Measurements from ENCODE around the gene SLC7A10. TPM values are rescaled to one million over a fixed set of nuclear protein-coding genes. Genes with fewer than 3 reads are reported as not detected.

Gene SLC7A10
- total RNA-seq, 4 donors from 2014 or later = not detected

DNA sequence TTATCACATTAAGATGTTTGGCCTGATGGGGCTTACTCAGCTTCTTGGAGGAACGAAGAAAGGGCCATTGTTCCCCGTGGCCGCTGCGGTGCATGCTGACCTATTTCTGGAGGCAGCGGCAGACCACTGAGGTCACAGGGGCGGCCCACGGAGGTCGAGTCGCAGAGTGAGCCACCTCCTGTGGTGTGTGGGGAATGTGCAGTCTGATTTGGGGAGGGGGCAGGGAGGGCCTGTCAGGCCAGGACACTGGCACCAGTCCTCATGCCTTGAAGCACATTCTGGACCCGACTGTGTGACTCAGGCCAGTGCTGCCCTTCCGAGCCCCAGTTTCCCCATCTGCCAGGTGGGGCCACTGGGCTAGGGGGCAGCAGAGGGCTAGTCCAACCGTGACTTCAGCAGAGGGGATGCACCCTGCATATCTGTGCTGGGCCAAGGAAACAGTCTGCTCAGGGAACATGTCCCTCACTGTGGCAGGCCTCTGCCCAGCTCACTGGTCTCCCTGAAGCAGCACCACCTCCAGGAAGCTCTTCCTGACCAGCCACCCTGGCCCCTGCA is 6.3 kb downstream of the SLC7A10 start:
- Histone ChIP-seq H3K27me3 (peaks cover 0 to 70% (median 5%) of the 10 kb centered on the region in 4 donors), H3K27ac (replicated peaks in 1 of 4) (no peak overlapping the region), H3K9me3 (no peaks in the 10 kb centered on the region), H3K4me1 (no peaks in the 10 kb centered on the region), H3K36me3 (no peaks in the 10 kb centered on the region), H3K4me3 (no peak overlapping the region)
- WGBS = no CpG with 5 or more reads among the region's 12 CpGs
- no peak for DNase-seq (ENCODE audit: extremely low spot score)
- TF ChIP-seq POLR2A (IDR thresholded peaks at IDR 0.05; ENCODE audit: low read depth) (no peak), POLR2AphosphoS5 (IDR thresholded peaks at IDR 0.05) (no peak), EP300 (IDR thresholded peaks at IDR 0.05) (no peak)
- TF ChIP-seq, protein P1, sequence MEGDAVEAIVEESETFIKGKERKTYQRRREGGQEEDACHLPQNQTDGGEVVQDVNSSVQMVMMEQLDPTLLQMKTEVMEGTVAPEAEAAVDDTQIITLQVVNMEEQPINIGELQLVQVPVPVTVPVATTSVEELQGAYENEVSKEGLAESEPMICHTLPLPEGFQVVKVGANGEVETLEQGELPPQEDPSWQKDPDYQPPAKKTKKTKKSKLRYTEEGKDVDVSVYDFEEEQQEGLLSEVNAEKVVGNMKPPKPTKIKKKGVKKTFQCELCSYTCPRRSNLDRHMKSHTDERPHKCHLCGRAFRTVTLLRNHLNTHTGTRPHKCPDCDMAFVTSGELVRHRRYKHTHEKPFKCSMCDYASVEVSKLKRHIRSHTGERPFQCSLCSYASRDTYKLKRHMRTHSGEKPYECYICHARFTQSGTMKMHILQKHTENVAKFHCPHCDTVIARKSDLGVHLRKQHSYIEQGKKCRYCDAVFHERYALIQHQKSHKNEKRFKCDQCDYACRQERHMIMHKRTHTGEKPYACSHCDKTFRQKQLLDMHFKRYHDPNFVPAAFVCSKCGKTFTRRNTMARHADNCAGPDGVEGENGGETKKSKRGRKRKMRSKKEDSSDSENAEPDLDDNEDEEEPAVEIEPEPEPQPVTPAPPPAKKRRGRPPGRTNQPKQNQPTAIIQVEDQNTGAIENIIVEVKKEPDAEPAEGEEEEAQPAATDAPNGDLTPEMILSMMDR (IDR thresholded peaks at IDR 0.05) = no peak
- intact Hi-C loops (cut with DNase I) = no loop called here

DNA sequence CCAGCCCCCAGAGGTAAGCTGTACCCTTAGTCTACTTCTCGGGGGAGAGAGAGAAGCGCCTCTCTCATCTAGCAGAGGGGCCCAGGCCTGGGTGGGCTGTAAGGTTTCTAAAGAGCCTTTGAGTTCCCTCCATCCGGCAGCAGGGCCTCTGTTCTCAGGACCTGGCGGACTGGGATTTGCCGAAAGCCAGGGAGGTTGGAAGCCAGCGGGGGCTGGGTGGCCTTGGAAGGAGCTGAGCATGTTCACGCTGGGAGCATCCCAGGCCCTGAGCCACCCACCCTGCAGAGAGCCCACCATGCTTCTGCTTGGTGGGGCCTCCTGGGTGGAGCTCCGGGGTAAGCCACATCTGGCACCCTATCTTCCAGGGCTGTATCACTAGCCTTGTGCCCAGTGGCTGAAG is 7.8 kb downstream of the SLC7A10 start:
- intact Hi-C loops (cut with DNase I) = no loop called here
- H3K27ac ChIP-seq (replicated peaks in 1 of 4) = no peak overlapping the region
- 75% methylated on average over 8 of the region's 8 CpGs for WGBS

DNA sequence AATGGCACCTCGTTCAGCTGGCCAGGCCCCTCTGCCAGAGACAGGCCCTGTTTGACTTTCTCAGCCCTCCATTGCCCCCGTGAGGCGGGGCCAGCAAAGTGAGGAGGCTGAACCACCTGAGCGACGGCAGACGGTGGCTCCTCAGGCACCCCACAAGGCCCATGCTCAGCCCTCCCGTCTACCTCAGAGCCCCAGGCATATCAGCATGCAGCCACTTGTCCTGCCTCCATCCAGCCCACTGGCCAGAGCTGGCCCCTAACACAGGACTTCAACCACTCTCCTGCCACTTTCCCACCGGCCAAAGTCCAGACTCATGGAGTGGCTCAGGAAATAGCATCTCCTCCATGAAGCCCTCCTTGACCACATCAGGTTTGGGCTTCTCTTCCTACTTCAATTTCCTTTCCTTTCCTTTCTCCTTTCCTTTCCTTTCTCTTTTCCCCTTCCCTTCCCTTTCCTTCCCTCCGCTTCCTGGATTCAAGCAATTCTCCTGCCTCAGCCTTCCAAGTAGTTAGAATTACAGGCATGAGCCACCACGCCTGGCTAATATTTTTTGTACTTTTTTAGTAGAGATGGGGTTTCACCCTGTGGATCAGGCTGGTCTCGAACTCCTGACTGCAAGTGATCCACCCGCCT is 9.3 kb downstream of the SLC7A10 start:
- Histone ChIP-seq H3K36me3 (no peaks in the 10 kb centered on the region), H3K4me3 (no peak overlapping the region), H3K27me3 (peaks cover 0 to 42% (median 0%) of the 10 kb centered on the region in 4 donors), H3K27ac (replicated peaks in 1 of 4) (no peak overlapping the region), H3K9me3 (no peaks in the 10 kb centered on the region), H3K4me1 (no peaks in the 10 kb centered on the region)
- no peak for DNase-seq (ENCODE audit: extremely low spot score)
- WGBS = 83% methylated on average over 11 of the region's 12 CpGs
- TF ChIP-seq POLR2A (IDR thresholded peaks at IDR 0.05; ENCODE audit: low read depth) = no peak
- no peak for TF ChIP-seq EP300 (IDR thresholded peaks at IDR 0.05)
- TF ChIP-seq, protein P1 (IDR thresholded peaks at IDR 0.05) = no peak
- TF ChIP-seq POLR2AphosphoS5 (IDR thresholded peaks at IDR 0.05) = no peak
- intact Hi-C loops (cut with DNase I) = no loop called here

More for the DNA sequence above, 7.8 kb downstream of the SLC7A10 start:
- Histone ChIP-seq H3K9me3 (no peaks in the 10 kb centered on the region), H3K36me3 (no peaks in the 10 kb centered on the region), H3K4me1 (no peaks in the 10 kb centered on the region), H3K27me3 (peaks cover 0 to 56% (median 0%) of the 10 kb centered on the region in 4 donors), H3K4me3 (no peak overlapping the region)
- TF ChIP-seq EP300 (IDR thresholded peaks at IDR 0.05) (no peak), POLR2A (IDR thresholded peaks at IDR 0.05; ENCODE audit: low read depth) (no peak), POLR2AphosphoS5 (IDR thresholded peaks at IDR 0.05) (no peak)
- TF ChIP-seq, protein P1 (IDR thresholded peaks at IDR 0.05) = no peak
- DNase-seq (ENCODE audit: extremely low spot score) = no peak

DNA sequence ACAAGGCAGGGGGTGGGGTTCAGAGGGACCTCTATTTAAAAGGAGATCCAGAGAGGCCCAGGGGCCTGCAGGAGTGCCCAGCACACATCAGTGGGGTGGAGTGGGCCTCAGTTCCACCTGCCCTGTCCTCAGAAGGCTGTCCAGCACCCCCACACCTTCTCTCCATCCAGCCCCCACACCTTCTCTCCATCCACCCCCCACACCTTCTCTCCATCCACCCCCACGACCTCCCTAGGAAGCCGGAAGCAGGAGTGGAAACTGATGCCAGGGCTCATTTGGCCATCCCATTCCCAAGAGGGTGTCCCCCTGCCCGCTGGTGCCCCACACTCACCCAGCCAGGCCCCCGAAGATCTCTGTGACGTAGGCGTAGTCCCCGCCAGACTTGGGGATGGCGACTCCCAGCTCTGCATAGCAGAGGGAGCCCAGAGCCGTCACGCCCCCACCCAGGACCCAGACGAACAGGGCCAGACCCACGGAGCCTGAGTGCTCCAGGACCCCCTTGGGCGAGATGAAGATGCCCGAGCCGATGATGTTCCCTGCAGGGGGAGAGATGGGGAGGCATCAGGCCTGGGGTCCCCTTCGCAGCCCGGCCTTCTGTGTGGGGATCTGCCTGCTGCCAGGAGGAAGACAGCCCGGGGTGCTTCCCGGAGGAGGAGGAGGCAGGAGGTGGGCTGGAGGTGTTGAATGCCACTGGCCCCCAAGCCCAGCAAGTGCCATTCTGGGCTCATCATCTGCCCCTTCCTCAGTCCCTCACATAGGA is 10.0 kb downstream of the SLC7A10 start:
- intact Hi-C loops (cut with DNase I) = no loop called here
- TF ChIP-seq POLR2AphosphoS5 (IDR thresholded peaks at IDR 0.05) (no peak), EP300 (IDR thresholded peaks at IDR 0.05) (no peak), POLR2A (IDR thresholded peaks at IDR 0.05; ENCODE audit: low read depth) (no peak)
- TF ChIP-seq, protein P1 (IDR thresholded peaks at IDR 0.05) = no peak
- 89% methylated on average over 10 of the region's 19 CpGs for WGBS
- DNase-seq (ENCODE audit: extremely low spot score) = no peak
- no peak overlapping the region for H3K4me3 ChIP-seq
- H3K27ac ChIP-seq (replicated peaks in 1 of 4) = no peak overlapping the region
- H3K36me3 ChIP-seq = no peaks in the 10 kb centered on the region
- peaks cover 0 to 38% (median 0%) of the 10 kb centered on the region in 4 donors for H3K27me3 ChIP-seq
- no peaks in the 10 kb centered on the region for H3K4me1 ChIP-seq
- no peaks in the 10 kb centered on the region for H3K9me3 ChIP-seq

Data from esophagus muscularis mucosa (tissue), 4 donors.